ENCODE data around the gene LEPROT.
"Not testable (repeated sequence)": the region's sequence is repeated elsewhere in the genome, so short reads cannot be mapped to it uniquely, and the experiment has no call there.

- TF ChIP-seq, protein P1, sequence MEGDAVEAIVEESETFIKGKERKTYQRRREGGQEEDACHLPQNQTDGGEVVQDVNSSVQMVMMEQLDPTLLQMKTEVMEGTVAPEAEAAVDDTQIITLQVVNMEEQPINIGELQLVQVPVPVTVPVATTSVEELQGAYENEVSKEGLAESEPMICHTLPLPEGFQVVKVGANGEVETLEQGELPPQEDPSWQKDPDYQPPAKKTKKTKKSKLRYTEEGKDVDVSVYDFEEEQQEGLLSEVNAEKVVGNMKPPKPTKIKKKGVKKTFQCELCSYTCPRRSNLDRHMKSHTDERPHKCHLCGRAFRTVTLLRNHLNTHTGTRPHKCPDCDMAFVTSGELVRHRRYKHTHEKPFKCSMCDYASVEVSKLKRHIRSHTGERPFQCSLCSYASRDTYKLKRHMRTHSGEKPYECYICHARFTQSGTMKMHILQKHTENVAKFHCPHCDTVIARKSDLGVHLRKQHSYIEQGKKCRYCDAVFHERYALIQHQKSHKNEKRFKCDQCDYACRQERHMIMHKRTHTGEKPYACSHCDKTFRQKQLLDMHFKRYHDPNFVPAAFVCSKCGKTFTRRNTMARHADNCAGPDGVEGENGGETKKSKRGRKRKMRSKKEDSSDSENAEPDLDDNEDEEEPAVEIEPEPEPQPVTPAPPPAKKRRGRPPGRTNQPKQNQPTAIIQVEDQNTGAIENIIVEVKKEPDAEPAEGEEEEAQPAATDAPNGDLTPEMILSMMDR (IDR thresholded peaks at IDR 0.05): not testable (repeated sequence)
- TF ChIP-seq POLR2A (IDR thresholded peaks at IDR 0.05): not testable (repeated sequence)
Measured at GRCh38 chr1:65465837-65466236, 45.4 kb downstream of the LEPROT start.

Data from stomach (tissue), 4 donors.